Type B pancreatic cell (in vitro differentiated cells): Measurements from ENCODE around the gene TH. TPM values are rescaled to one million over a fixed set of nuclear protein-coding genes. Genes with fewer than 3 reads are reported as not detected.

Experiments used
- DNase-seq: peaks from one replicate; pipeline ENCODE4 v3.0.0; 2021; ENCODE audit warnings: mixed read lengths; ENCODE audit not compliant: unreplicated experiment; ENCODE audit errors: extremely low spot score
- H3K27ac Mint-ChIP-seq: 2 replicates; pipeline ENCODE4 v1.8.0; 2021; ENCODE audit warnings: mild to moderate bottlenecking, mixed read lengths
- H3K27me3 Mint-ChIP-seq: 2 replicates; pipeline ENCODE4 v1.8.0; 2021; ENCODE audit warnings: mixed read lengths
- H3K36me3 Mint-ChIP-seq: 2 replicates; pipeline ENCODE4 v1.8.0; 2021; ENCODE audit warnings: mixed read lengths
- H3K4me1 Mint-ChIP-seq: one replicate; pipeline ENCODE4 v1.8.0; 2021; ENCODE audit warnings: mixed read lengths; ENCODE audit not compliant: unreplicated experiment
- H3K4me3 Mint-ChIP-seq: 2 replicates; pipeline ENCODE4 v1.8.0; 2021; ENCODE audit warnings: mild to moderate bottlenecking, mixed read lengths
- H3K9me3 Mint-ChIP-seq: 2 replicates; pipeline ENCODE4 v1.8.0; 2021; ENCODE audit warnings: mixed read lengths
- CTCF ChIP-seq: fragments of 200-600 bp; sonication (generic); conservative IDR thresholded peaks from 2 replicates; pipeline ENCODE4 v1.5.0; 2021; ENCODE audit warnings: antibody characterized with exemption, mild to moderate bottlenecking
- total RNA-seq: library from RNA; stranded (reverse); gene quantifications from 2 replicates; pipeline ENCODE4 v1.2.1, GENCODE V29; 2021; ENCODE audit warnings: low replicate concordance

Gene TH
- total RNA-seq, 1 donor from 2014 or later = 2.2 TPM

- Mint-ChIP-seq H3K4me3 (no peak overlapping the region), H3K4me1 (peaks cover 14% of the 10 kb centered on the region), H3K27ac (no peak overlapping the region), H3K36me3 (no peaks in the 10 kb centered on the region), H3K9me3 (no peaks in the 10 kb centered on the region), H3K27me3 (peaks cover 13% of the 10 kb centered on the region)
- TF ChIP-seq CTCF = no peak
- no peak for DNase-seq
These were observed 16.7 kb downstream of the TH start for GRCh38 chr11:2154889-2155288.

DNA sequence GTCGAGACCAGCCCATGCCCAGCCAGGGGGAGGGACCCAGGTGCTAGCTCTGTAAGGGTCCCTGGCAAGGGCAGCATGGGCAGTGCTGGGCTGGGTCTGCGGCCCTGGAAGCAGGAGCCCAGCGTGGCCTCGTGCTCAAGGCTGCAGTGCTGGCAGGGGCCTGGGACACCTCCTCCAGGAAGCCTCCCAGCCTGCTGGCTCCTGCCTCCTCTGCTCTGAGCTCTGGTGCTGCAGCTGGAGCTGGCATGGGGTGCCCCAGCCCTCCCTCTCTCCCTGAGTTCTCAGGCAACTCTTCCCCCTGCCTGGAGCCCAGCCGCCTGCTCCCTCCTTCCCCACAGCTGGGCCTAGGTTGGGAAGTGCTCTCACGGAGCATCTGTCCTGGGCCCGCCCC, 17.4 kb downstream of the TH start:
- DNase-seq = no peak
- H3K4me3 Mint-ChIP-seq = no peak overlapping the region
- TF ChIP-seq CTCF = no peak
- H3K36me3 Mint-ChIP-seq = no peaks in the 10 kb centered on the region
- H3K27me3 Mint-ChIP-seq = peaks cover 15% of the 10 kb centered on the region
- no peak overlapping the region for H3K27ac Mint-ChIP-seq
- peaks cover 17% of the 10 kb centered on the region for H3K4me1 Mint-ChIP-seq
- H3K9me3 Mint-ChIP-seq = no peaks in the 10 kb centered on the region

- Mint-ChIP-seq H3K27ac (no peak overlapping the region), H3K27me3 (peaks cover 20% of the 10 kb centered on the region), H3K9me3 (no peaks in the 10 kb centered on the region), H3K4me1 (peaks cover 17% of the 10 kb centered on the region), H3K36me3 (no peaks in the 10 kb centered on the region), H3K4me3 (no peak overlapping the region)
- no peak for TF ChIP-seq CTCF
- no peak for DNase-seq
These were observed 17.9 kb downstream of the TH start for GRCh38 chr11:2153581-2154194.

DNA sequence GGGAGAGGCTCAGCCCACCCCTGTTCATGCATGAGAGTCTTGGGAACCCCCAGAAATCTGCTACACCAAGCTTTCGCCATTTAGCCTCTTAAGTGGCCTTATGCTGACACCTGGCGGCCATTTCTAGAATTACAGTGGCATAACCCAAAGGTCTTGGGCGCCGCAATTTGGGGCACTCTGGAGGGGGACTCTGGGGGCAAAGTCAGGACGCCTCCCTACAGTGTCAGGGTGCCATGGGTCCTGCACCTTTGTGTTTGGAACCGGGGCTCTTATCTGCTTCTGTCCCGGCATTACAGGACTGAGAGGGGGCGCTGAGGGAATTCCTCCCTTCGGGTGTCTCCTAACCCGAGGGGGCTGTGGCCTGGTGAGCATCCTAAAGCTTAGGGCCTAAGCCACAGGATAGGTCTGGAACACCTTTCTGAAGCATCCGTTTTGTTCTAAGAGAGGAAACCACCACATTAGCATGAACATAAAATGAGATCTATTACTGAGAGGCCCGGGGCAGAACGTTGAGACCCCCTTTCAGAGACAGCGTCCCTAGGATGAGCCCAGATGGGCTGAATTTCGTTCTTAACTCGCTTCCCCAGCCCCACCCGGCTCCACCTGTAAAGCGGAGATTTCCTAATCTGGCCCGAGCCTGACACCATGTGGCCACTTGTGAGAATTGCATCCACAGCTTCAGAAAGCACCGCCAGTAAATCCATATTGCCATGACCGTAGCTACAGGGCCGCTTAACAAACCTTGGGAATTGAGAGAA, 19.9 kb downstream of the TH start:
- Mint-ChIP-seq H3K4me1 (peaks cover 17% of the 10 kb centered on the region), H3K9me3 (no peaks in the 10 kb centered on the region), H3K27ac (peak overlapping the region; percentile 57), H3K36me3 (no peaks in the 10 kb centered on the region), H3K4me3 (peak overlapping the region; percentile 48), H3K27me3 (peaks cover 33% of the 10 kb centered on the region)
- TF ChIP-seq CTCF = peak; percentile 79
- DNase-seq = no peak

GRCh38 chr11:2149864-2150847, 21.5 kb downstream of the TH start:
- Mint-ChIP-seq H3K27me3 (peaks cover 48% of the 10 kb centered on the region), H3K36me3 (no peaks in the 10 kb centered on the region), H3K4me1 (peaks cover 22% of the 10 kb centered on the region), H3K27ac (peak overlapping the region; percentile 67), H3K4me3 (peak overlapping the region; percentile 36), H3K9me3 (no peaks in the 10 kb centered on the region)
- TF ChIP-seq CTCF = peak; percentile 77
- no peak for DNase-seq
